HUDEP-2 (cell line): ENCODE results near the gene SNX27.
"Not testable (repeated sequence)": the region's sequence is repeated elsewhere in the genome, so short reads cannot be mapped to it uniquely, and the experiment has no call there.

Experiments
- DNase-seq, 76 experiments: peaks; one replicate each; lab custom pipeline; 2025; ENCODE audit not compliant: unreplicated experiment in 76 of 76; lab: John Stamatoyannopoulos, UW

SNX27 gene

DNA sequence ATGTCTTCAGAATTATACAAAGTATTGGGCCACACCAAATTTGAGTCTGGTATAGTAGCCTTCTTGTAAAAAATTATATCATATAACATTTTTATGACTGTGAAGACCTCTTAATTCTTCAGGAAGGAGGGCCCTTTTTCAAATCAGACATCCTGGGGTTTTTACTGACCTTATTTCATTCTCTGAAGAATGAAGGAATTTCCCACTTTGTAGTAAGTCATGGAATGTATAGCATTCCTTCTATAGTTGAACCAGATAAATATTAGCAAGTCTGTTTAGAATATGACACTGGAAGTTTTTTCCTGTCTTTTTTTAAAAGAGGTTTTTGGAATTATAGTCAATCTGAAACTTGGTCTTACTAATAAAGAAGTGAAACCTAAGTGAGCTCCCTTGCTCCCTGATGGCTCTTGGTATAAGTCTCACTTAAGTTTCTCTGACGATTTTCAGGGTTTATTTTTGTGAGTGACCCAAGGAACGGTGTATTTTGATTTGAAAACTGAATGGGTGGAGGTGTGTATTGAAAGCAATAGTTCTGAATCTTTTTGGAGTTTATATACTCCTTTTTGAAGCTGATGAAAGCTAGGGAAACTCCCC lies 23.7 kb downstream of the SNX27 start:
- DNase-seq, result no peak

DNA sequence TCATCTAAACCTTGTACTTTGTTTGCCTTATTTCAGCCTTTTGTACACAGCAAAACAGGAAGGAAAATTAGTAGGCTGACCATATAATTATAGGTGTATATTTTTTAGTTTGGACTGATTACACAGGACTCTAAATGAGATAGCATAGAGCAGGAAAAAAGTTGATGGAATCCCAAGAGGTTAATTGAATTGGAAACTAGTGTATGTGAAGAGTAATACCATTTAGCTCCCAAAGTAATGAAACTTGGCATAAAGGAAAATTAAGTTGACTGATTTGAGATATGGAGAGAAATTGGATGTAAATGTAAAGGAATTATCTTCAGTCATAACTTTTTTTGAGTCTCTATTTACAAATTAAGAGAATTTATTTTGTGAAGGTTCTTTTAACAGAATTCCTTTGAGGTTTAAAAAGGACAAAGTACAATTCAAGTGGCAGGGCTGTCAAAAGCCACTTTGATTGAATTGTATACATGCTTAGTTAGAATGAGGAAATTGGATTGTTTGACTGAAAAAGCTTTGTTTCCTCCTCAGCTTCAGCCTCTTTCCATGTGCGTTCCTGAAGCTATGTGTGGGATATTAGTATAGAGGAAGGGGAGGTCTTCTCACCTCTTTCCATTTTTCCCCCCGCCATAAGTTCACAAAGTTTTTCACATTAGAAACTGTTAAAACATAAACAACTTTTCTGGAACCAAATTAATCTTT lies 26.4 kb downstream of the SNX27 start:
- DNase-seq, result no peak

DNA sequence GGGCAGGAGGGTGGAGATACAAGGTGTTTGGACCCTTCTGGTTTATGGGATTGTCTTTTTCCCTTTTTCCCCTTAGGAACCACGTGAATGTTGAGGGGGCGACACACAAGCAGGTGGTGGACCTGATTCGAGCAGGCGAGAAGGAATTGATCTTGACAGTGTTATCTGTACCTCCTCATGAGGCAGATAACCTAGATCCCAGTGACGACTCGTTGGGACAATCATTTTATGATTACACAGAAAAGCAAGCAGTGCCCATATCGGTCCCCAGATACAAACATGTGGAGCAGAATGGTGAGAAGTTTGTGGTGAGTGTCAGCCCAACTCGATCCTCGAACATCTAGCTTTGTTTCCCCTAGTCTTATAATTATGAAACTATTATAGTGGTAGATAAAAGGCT lies 27.0 kb downstream of the SNX27 start:
- DNase-seq, result peak in 5 of 76 experiments; percentile 4 to 20 (median 5)

DNA sequence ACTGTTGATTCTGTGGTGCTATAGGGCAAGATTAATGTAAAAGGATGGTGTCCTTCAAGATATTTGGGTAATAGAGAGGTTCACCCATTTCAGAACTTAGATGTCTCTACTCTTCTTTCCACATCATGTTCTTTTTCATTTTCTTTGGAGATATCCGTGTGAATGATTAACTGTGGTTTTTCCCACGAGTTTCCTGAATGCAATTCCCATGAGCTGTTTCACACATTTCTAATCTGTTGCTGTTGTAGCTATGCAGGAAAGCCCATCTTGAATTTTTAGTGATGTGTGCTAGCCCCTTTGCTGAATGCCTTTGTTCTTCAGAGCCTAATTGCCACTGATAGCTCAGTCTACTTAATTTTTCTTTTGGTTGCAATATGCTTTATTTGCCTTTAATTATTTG lies 27.6 kb downstream of the SNX27 start:
- DNase-seq, result no peak

DNA sequence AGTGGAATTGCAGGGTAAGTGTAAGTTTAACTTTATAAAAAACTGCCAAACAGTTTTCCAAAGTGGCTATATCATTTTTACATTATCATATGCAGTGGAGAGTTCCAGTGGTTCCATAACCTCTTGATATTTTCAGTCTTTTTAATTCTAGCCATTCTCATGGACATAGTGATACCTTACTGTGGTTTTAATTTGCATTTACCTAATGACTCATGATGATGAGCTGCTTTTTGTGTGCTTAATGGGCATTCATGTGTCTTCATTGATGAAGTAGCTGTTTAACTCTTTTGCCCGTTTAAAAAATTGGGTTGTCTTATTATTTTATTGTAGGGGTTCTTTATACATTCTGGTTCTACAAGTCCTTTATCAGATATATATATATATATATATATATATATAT lies 29.4 kb downstream of the SNX27 start:
- DNase-seq, result no peak

DNA sequence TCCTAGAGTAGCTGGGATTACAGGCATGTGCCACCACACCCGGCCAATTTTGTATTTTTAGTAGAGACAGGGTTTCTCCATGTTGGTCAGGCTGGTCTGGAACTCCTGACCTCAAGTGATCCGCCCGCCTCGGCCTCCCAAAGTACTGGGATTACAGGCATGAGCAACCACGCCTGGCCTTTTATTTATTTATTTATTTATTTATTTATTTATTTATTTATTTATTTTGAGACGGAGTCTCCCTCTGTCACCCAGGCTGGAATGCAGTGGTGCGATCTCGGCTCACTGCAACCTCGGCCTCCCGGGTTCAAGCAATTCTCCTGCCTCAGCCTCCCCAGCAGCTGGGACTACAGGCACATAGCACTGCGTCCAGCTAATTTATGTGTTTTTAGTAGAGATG lies 31.2 kb downstream of the SNX27 start:
- DNase-seq, result not testable (repeated sequence)

DNA sequence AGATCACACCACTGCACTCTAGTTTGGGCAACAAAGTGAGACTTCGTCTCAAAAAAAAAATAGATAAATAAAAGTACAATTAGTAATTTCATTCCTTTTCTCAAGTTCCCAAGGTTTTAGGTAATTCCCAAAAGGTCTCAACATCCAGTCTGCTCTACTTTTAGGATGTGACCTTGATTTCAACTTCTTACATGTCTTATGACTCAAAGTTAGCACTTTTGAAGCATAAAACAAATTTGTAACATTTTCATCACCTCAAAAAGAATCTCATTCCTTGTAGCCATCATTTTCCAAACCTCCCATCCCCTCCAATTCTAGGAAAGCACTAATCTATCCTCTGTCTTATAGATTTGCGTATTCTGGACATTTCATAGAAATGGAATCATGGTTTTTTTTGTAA lies 32.2 kb downstream of the SNX27 start:
- no peak for DNase-seq

DNA sequence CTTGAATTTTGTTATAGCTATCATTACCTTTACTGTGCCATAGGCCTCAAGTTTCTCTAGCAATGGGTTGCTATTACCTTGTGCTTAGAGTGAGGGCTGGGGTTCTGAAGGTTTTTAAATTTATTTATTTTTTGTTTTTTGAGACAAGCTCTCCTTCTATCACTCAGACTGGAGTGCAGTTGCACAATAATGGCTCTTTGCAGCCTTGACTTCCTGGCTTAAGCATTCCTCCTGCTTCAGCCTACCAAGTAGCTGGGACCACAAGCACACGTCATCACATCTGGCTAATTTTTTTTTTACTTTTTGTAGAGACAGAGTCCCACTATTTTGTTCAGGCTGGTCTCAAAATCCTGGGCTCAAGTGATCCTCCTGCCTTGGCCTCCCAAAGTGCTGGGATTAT lies 41.5 kb downstream of the SNX27 start:
- DNase-seq, result no peak

DNA sequence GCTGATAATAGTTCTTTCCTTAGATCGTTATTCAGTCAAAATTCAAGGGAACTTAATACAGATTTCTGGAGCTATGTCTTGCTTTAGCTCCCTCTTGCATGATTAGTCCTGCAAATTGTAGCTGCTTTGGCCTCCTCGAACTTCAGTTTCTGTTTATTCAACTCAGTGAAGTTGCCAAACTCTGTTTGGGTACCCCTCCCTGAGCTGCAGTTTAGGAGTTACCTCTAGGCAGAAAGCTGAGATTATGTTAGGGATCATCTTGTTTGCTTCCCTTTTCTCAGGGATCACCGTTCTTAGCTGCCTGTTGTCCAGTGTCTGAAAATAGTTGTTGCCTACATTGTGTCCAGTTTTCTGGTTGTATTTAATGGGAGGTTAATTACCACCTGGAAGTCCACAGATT lies 43.5 kb downstream of the SNX27 start:
- no peak for DNase-seq

DNA sequence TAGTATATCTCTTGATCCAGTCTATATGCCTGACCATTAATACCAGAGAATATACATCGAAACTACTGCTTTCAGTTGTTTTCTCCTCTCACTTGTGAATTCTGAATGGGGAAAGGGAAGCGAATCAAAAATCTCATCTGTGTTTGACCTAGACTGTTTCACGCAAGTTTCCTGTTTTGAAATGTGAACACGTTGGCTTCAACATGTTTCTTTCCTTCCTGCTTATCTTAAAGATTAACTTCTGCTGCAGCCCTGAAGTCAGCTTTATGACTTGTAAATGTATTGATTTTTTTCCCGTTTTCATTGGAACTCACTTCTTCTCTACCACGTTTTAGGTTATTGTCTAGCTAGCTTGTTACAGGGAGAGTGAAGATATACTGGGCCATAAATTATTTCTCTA lies 49.9 kb downstream of the SNX27 start:
- no peak for DNase-seq

DNA sequence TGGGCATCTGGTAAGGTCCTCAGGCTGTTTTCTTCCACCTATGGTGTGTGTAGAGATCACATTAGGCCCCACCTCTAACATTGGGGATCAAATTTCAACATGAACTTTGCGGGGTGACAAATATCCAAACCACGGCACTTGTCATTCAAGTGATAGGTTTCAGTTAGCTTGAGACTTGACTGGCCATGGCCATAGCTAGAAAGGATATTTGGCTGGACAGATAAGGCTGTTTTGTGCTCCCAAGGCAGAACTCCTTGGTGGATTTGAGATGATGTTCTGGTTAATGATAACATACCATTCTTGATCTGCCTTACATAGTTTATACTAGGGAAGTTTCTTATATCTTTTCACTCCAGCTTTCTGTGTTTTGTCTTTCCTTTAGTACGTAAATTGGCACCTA lies 56.2 kb downstream of the SNX27 start:
- DNase-seq, result peak in 1 of 76 experiments; percentile 11

DNA sequence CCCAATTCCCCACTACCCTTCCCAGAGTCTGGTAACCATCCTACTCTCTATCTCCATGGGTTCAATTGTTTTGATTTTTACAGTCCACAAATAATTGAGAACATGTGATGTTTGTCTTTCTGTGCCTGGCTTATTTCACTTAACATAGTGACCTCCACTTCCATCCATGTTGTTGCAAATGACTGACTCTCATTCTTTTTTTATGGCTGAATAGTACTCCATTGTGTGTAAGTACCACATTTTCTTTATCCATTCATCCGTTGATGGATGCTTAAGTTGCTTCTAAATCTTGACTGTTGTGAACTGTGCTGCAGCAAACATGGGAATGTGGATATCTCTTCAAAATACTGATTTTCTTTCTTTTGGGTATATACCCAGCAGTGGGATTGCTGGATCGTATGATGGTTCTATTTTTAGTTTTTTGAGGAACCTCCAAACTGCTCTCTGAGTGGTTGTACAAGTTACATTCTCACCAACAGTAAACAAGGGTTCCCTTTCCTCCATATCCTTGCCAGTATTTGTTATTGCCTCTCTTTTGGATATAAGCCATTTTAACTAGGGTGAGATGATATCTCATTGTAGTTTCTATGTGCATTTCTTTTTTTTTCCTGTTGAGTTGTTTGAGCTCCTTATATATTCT lies 58.3 kb downstream of the SNX27 start:
- DNase-seq, result not testable (repeated sequence)

DNA sequence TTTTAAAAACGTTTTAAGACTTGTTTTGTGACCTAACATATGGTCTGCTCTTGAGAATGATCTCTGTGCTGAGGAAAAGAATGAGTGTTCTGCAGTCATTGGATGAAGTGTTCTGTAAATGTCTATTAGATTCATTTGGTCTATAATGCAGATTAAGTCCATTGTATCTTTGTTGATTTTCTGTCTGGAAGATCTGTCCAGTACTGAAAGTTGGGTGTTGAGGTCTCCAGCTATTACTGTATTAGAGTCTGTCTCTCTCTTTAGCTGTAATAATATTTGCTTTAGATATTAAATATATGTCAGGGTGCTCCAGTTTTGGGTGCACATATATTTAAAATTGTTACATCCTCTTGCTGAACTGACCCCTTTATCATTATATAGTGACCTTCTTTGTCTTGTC lies 61.6 kb downstream of the SNX27 start:
- no peak for DNase-seq

DNA sequence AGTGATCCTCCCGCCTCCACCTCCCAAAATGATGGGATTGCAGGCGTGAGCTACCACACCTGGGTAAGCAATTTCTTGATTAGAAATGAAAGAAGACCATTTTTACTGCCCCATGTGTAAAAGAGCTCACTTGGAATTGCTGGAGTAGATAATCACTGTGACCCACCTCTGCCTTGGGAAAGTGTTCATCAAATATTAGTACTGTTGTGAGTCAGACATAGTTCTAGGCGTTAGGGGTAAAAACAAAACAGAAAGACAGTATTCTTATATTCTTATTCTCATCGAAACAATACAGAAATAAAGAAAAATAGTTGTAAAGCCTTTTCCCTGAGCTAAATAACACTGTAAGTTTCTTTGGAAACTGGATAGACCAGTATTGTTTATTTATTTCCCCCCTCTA lies 68.5 kb downstream of the SNX27 start:
- no peak for DNase-seq

DNA sequence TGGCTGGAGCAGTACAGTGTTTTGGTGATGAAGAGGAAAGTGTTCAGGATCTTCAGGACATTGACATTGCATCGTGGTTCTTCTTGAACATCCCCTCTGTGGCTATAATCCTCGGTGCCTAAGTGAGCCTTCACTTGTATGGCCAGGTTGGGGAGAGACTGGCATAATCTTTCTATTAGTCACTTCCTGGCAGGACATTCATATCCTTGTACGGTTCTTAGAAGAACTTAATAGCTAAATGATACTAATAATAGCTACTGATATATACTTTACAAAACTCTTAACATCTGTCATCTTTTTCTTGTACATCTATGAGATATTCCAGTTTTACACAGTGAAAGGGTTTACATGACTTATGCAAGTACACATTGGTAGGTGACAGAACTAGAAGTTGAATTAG lies 69.0 kb downstream of the SNX27 start:
- DNase-seq, result no peak

DNA sequence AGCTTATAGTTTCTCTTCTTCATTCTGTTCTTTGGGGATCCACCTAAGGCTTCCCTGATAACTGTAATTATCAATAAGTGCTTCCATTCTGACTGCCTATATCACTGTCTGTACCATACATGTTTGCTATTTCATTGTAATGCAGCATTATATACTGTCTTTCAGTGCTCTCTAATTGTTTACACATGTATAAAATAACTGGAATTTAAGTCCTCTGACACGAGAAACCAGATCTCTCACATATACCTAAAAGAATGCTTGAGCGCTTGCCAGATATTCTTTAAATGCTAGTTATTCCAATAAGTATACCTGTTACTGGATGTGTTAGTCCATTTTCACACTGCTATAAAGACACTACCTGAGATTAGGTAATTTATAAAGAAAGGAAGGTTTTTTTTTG lies 70.1 kb downstream of the SNX27 start:
- no peak for DNase-seq

DNA sequence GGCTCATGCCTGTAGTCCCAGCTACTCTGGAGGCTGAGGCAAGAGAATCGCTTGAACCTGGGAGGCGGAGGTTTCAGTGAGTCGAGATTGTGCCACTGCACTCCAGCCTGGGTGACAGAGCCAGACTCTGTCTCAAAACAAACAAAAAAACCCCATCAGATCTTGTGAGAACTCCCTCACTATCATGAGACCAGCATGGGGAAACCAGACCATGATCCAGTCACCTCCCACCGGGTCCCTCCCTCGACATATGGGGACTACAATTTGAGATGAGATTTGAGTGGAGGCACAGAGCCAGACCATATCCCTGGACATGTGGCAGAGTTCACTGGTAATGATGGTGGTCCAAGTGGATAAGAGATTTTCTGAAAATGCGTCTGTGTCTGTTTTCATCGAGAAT lies 71.1 kb downstream of the SNX27 start:
- not testable (repeated sequence) for DNase-seq

DNA sequence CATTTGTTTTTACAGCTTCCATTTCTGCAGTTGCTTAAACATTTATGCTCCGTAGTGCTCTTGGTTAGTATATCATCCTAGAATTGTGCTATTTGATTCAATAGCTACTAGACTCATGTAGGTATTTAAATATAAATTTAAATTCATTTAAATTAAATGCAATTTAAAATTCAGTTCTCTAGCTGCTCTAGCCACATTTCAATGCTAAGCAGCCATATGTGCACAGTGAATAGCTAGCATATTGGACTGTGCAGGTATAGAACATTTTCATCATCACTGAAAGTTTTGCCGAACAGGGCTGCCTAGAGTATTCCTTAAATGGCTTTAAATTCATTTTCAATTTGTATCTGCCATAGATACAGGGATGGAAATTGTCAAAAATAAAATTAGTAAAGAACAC lies 72.3 kb downstream of the SNX27 start:
- no peak for DNase-seq

DNA sequence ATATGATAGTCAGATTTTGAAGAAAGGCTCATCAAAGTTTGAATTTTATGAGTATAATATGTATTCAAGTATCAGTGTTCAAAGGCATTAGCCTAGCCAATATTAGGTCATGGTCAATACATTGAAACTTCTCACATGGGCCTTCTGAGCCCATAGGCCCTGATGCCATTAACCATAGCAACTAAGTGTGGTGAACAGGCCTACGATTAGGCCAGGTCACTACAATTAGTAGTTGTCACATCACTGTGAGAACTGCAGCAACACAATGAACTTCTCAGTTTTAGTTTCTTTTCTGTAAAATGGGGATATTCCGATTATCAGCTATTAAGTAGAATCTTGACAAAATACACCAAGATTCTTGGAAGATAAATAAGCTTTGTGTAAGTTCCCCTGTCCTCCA lies 74.7 kb downstream of the SNX27 start:
- no peak for DNase-seq

DNA sequence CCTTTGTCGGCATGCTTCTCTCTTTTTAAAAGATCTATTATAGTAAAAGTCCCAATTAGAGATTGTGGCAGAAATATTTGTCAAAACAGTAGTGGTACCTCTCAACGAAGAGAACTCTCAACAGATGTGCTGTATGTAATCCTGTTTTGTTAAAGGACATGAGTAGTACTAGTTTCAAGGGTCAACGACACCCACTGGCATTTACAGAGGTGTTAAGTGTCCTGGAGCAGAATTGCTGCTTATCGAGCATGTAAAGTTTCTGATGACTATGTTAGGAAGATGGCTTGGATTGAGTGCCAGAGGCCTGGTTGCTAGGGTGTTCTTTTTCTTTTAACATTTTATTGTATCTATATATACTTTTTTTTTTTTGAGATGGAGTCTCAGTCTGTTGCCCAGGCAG lies 77.6 kb downstream of the SNX27 start:
- DNase-seq, result no peak

DNA sequence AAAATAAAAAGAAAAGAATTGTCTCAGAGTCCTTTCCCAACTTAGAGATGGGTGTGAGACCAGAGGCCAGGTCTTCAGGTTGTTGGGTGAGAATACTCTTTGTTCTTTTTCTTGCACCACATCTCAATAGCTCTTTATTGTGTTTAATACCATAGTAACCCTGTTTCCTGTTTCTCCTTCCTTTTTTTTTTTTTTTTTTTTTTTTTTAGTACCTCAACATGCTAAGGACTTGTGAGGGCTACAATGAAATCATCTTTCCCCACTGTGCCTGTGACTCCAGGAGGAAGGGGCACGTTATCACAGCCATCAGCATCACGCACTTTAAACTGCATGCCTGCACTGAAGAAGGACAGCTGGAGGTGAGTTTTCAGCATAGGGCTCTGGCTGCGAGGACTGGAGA lies 80.4 kb downstream of the SNX27 start:
- no peak for DNase-seq

DNA sequence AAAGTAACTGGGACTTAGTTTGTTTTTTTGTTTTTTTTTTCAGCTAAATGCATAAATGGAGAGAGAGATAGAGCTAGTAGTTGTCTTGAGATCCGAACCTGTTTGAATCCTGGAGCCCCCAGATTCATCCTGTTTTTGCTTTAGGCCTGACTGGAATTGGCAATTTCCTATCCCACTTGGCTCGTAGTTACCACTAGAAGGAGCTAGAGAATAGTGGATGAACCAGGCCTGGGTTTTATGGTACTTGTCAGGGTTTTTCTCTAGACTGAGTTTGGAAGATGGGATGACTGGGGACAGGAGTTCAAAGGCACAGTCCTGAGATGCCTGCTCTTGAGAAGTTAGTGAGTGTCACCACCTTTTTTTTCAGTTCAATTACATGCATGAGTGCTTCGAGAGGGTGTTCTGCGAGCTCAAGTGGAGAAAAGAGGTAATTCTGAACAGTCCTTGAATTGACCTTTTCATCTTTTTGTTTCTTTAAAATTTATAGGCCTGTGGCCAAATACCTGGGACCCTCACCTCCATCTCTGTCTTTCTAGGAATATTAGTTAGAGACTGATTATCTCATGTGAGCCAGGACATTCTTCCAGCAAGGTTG lies 81.3 kb downstream of the SNX27 start:
- DNase-seq, result peak in 14 of 76 experiments; percentile 2 to 43 (median 22)
